Esophagus muscularis mucosa (tissue), 3 donors: Measurements from ENCODE around the gene MACC1.

ENCODE experiments used
- POLR2A ChIP-seq: fragments of 450-650 bp; IDR thresholded peaks from one replicate; pipeline ENCODE4 v1.6.1; 2017; ENCODE audit warnings: antibody characterized with exemption, moderate library complexity, mild to moderate bottlenecking, low read depth
- TF ChIP-seq, protein P1 (sequence below), 3 experiments: fragments of 200-600 bp in 2 of 3; fragments of 450-650 bp in 1 of 3; sonication (generic) in 2 of 3; IDR thresholded peaks; one replicate each; pipeline ENCODE4 v1.5.1; 2017 to 2019; ENCODE audit warnings: antibody characterized with exemption in 3 of 3, mild to moderate bottlenecking in 2 of 3, moderate library complexity in 1 of 3

DNA sequence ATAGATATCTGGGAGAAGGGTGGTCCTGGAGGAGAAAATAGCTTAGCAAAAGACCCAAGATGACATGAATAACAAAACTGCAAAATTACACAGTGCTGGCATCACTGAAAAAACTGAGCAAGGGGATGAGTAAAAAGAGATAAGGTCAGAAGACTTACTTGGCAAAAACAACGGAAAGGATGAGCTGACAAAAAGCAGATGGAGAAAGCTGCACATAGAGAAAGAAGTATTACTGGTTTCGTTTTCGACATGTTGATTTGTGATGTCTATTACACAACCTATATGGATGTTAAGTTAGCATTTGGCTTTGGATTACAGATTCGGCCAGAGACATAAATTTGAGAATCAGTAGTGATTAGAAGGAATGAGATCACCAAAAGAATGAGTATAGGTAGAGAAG lies 132.1 kb downstream of the MACC1 start:
- TF ChIP-seq POLR2A = no peak
- TF ChIP-seq, protein P1, sequence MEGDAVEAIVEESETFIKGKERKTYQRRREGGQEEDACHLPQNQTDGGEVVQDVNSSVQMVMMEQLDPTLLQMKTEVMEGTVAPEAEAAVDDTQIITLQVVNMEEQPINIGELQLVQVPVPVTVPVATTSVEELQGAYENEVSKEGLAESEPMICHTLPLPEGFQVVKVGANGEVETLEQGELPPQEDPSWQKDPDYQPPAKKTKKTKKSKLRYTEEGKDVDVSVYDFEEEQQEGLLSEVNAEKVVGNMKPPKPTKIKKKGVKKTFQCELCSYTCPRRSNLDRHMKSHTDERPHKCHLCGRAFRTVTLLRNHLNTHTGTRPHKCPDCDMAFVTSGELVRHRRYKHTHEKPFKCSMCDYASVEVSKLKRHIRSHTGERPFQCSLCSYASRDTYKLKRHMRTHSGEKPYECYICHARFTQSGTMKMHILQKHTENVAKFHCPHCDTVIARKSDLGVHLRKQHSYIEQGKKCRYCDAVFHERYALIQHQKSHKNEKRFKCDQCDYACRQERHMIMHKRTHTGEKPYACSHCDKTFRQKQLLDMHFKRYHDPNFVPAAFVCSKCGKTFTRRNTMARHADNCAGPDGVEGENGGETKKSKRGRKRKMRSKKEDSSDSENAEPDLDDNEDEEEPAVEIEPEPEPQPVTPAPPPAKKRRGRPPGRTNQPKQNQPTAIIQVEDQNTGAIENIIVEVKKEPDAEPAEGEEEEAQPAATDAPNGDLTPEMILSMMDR (IDR thresholded peaks at IDR 0.05) = no peak
